GM10266 (cell line): Measurements from ENCODE around the gene MVD.

ENCODE experiments used
- DNase-seq: peaks from one replicate; pipeline ENCODE4 v3.0.0; 2012; ENCODE audit errors: extremely low spot score
- TF ChIP-seq, protein P1 (sequence below): IDR thresholded peaks from 2 replicates; pipeline ENCODE4 v1.5.1; 2012; ENCODE audit warnings: mild to moderate bottlenecking, low read depth; ENCODE audit not compliant: control insufficient read depth, insufficient read depth; ENCODE audit errors: missing control alignments

Gene MVD

DNA sequence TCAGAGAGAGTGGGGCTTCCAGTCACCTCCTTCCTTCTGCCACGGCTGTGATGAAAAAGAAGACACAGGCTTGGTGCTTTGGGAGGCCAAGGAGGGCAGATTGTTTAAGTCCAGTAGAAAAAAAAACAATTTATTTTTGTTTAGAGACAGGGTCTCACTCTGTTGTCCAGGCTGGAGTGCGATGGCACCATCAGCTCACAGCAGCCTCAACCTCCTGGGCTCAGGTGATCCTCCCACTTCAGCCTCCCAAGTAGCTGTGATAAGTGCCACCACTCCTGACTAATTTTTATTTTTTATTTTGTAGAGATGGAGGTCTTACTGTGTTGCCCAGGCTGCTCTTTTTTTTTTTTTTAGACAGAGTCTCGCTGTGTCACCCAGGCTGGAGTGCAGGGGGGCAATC is 2.7 kb upstream of the MVD start:
- TF ChIP-seq, protein P1, sequence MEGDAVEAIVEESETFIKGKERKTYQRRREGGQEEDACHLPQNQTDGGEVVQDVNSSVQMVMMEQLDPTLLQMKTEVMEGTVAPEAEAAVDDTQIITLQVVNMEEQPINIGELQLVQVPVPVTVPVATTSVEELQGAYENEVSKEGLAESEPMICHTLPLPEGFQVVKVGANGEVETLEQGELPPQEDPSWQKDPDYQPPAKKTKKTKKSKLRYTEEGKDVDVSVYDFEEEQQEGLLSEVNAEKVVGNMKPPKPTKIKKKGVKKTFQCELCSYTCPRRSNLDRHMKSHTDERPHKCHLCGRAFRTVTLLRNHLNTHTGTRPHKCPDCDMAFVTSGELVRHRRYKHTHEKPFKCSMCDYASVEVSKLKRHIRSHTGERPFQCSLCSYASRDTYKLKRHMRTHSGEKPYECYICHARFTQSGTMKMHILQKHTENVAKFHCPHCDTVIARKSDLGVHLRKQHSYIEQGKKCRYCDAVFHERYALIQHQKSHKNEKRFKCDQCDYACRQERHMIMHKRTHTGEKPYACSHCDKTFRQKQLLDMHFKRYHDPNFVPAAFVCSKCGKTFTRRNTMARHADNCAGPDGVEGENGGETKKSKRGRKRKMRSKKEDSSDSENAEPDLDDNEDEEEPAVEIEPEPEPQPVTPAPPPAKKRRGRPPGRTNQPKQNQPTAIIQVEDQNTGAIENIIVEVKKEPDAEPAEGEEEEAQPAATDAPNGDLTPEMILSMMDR: no peak
- no peak for DNase-seq

GRCh38 chr16:88665148-88665547 is 2.3 kb upstream of the MVD start:
- TF ChIP-seq, protein P1: no peak
- no peak for DNase-seq

DNA sequence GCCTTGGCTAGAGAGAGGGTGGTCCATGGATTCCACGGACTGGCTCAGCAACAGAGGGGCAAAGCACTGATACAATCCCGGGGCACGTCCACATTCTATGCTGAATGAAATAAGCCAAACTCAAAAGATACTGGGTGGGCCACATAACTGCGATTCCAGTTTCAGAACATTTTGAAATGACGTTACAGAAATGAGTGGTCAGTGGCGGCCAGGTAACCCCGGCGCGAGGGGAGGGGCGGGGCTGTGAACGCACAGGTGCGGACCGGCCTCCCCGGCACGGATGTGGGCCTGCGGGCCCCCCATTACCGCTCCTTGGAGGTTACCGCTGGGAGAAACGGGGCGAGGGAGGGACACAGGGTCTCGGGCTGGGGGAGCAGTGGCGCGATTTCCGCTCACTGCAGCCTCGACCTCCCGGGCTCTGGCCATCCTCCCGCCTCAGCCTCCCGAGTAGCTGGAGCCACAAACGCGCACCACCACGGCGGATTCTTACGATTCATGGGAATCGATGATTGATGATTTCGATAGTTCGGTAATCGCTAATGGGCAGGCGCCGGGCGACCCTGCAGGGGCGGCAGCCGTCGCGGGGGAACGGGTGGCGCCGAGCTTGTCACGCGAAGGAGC is 559 bp downstream of the MVD start:
- TF ChIP-seq, protein P1: no peak

GRCh38 chr16:88661468-88661867 is 1.4 kb downstream of the MVD start:
- TF ChIP-seq, protein P1: no peak
- DNase-seq: no peak

More for the DNA sequence above, 559 bp downstream of the MVD start:
- no peak for DNase-seq

GRCh38 chr16:88659160-88659559 is 3.7 kb downstream of the MVD start:
- TF ChIP-seq, protein P1: no peak
- DNase-seq: no peak

DNA sequence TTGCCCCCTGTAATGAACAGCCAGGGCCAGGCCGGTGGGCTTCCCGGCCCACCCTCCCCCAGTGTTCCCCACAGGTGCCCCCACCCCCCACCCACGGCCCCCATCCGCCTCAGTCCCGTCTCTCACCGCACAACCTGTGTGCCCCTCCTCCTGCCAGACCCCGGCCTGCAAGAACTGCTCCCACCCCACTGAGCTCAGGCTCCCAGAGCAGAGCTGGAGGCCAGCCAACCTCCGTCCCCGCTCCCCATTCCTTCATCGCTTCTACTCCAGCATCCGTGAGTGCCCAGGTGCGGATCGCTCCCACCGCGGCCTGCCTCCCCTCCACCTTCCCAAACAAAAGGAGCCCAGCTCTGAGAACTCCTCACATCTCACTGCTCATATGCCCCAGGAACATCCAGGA is 4.2 kb downstream of the MVD start:
- TF ChIP-seq, protein P1: no peak
- DNase-seq: no peak

DNA sequence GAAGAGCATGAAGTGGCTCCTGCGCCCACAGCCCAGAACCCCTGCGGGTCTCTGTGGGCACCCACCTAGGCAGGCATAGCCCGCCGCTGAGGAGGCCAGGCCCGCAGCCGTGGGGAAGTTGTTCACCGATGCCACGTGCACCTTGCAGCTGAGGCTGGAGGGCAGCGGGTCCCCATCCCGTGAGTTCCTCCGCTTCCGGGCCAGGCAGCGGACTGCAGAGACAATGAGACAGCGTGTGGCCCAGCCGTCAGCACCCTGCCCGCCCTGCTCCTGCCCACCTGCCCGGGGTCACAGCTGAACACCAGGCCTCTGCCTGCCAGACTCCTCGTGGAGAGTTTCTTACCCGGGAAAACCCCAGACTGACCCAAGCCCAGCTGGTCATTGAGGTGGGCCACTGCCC is 5.5 kb downstream of the MVD start:
- TF ChIP-seq, protein P1: no peak
- DNase-seq: no peak
